ENCODE measurements around the gene NOM1. TPM values are rescaled to one million over a fixed set of nuclear protein-coding genes. Genes with fewer than 3 reads are reported as not detected.
A peak's percentile ranks its signal among the peaks of the same experiment; 100 is the strongest.

Gene NOM1
- polyA plus RNA-seq, 4 donors, result 3.6 to 19.7 (median 7.2) TPM

DNA sequence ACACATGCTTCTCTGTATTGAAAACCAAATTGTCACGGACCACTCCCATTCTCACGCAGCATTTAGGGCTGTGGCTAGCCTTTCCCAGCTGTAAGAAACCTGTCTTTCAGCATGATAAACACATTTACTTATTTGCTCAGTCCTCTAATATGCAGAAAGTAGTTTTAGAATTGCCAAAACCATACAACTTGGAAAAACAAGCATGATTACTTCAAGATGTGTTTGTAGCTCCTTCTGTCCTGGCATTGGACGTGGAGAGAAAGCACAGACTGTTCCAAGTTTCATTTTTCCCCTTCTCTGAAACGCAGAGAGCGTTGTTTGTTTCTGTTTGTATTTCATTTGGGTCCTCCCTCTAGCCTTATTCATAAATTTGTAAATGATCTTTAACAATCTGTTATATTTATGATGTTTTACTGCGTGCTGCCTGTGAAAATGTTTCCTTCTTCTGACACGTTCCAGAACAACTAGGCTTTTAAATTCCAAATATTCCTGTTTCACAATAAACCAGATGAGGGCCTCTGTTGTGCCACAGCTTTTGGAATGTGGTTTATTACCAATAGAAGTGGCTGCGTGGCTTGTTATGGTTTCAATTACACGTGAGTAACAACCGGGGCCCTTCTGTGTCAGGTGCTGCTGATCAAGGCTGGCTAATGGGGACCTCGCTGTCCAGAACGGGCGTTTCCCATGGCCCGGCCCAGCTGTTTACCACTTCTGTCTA lies 34.8 kb downstream of the NOM1 start:
- no peaks in the 10 kb centered on the region for H3K27me3 ChIP-seq (ENCODE audit: control insufficient read depth in 3 of 3, insufficient read depth in 3 of 3, low read length in 3 of 3)
- DNase-seq, result no peak
- H3K27ac ChIP-seq (ENCODE audit: low read depth in 1 of 3, low read length in 2 of 3), result no peak overlapping the region
- peaks cover 0 to 6% of the 10 kb centered on the region in 2 donors for H3K9me3 ChIP-seq (ENCODE audit: control insufficient read depth in 2 of 2, insufficient read depth in 1 of 2, low read depth in 1 of 2, low read length in 1 of 2)
- no peaks in the 10 kb centered on the region for H3K4me1 ChIP-seq (ENCODE audit: control insufficient read depth in 3 of 3, insufficient read depth in 2 of 3, low read depth in 1 of 3, low read length in 2 of 3)
- H3K4me3 ChIP-seq (ENCODE audit: low read depth in 1 of 3, low read length in 3 of 3), result no peak overlapping the region
- FAIRE-seq, result no peak
- WGBS, 3 donors, result 37 to 54% (median 54%) methylated on average over 14 of the region's 14 CpGs
- peaks cover 0 to 10% (median 0%) of the 10 kb centered on the region in 3 donors for H3K36me3 ChIP-seq (ENCODE audit: control insufficient read depth in 3 of 3, insufficient read depth in 2 of 3, low read depth in 1 of 3, low read length in 3 of 3)

- no peak for DNase-seq
- 88 to 91% (median 89%) methylated on average over 26 to 29 of the region's 29 CpGs for WGBS, 3 donors
- FAIRE-seq, result no peak
- no peak overlapping the region for H3K27ac ChIP-seq (ENCODE audit: low read depth in 1 of 3, low read length in 2 of 3)
- no peaks in the 10 kb centered on the region for H3K9me3 ChIP-seq (ENCODE audit: control insufficient read depth in 2 of 2, insufficient read depth in 1 of 2, low read depth in 1 of 2, low read length in 1 of 2)
- H3K27me3 ChIP-seq (ENCODE audit: control insufficient read depth in 3 of 3, insufficient read depth in 3 of 3, low read length in 3 of 3), result no peaks in the 10 kb centered on the region
- no peak overlapping the region for H3K4me3 ChIP-seq (ENCODE audit: low read depth in 1 of 3, low read length in 3 of 3)
- H3K4me1 ChIP-seq (ENCODE audit: control insufficient read depth in 3 of 3, insufficient read depth in 2 of 3, low read depth in 1 of 3, low read length in 2 of 3), result no peaks in the 10 kb centered on the region
- H3K36me3 ChIP-seq (ENCODE audit: control insufficient read depth in 3 of 3, insufficient read depth in 2 of 3, low read depth in 1 of 3, low read length in 3 of 3), result peaks cover 0 to 16% (median 0%) of the 10 kb centered on the region in 3 donors
Observed at GRCh38 chr7:156985101-156985992, 35.8 kb downstream of the NOM1 start.

GRCh38 chr7:156986378-156986777 lies 36.9 kb downstream of the NOM1 start:
- no peak overlapping the region for H3K4me3 ChIP-seq (ENCODE audit: low read depth in 1 of 3, low read length in 3 of 3)
- FAIRE-seq (no peak), DNase-seq (peak in 1 of 2 donors; percentile 43)
- H3K27me3 ChIP-seq (ENCODE audit: control insufficient read depth in 3 of 3, insufficient read depth in 3 of 3, low read length in 3 of 3), result no peaks in the 10 kb centered on the region
- H3K9me3 ChIP-seq (ENCODE audit: control insufficient read depth in 2 of 2, insufficient read depth in 1 of 2, low read depth in 1 of 2, low read length in 1 of 2), result no peaks in the 10 kb centered on the region
- no peaks in the 10 kb centered on the region for H3K4me1 ChIP-seq (ENCODE audit: control insufficient read depth in 3 of 3, insufficient read depth in 2 of 3, low read depth in 1 of 3, low read length in 2 of 3)
- H3K36me3 ChIP-seq (ENCODE audit: control insufficient read depth in 3 of 3, insufficient read depth in 2 of 3, low read depth in 1 of 3, low read length in 3 of 3), result peaks cover 0 to 15% (median 0%) of the 10 kb centered on the region in 3 donors
- no peak overlapping the region for H3K27ac ChIP-seq (ENCODE audit: low read depth in 1 of 3, low read length in 2 of 3)
- WGBS, 3 donors, result 19 to 72% (median 47%) methylated on average over 8 of the region's 8 CpGs

DNA sequence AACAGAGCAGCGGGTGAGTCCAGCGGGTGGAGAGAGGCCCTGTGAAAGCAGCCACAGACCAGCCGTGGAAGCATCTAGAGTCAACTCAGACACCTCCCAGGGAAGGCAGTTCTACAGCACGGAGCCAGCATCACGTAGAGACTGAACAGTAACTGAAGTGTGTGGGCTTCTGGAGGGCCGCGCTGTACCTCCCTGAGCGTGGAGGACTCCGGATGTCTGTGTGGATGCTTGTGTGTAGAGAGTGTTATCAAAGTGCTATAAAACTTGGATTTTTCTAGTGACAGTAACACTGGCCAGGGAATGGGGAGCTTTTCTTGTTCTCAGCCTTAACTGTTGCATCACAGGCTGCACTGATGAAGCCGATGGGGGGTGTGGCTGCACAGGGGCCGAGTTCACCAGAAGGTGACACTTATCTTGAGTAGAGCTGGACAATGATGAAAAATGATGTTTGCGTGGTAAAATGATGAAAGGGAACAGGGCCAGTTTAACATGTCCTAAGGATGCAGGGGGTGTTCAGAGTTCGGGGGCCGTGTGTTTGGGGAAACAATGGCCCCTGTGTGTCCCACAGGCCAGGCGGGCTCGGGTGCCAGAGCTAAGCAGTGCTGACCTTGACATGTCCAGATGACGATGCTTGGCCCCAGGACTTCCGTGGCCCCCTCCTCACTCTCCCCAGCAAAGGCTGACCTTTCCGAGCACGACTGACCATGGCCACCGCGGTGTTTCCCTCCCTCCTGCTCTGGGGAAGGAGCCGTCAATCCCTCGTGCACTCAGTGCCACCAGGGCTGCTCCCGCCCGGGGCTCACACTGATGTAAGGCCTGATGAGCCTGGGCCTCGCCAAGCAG lies 39.1 kb downstream of the NOM1 start:
- H3K27ac ChIP-seq (ENCODE audit: low read depth in 1 of 3, low read length in 2 of 3), result no peak overlapping the region
- no peaks in the 10 kb centered on the region for H3K4me1 ChIP-seq (ENCODE audit: control insufficient read depth in 3 of 3, insufficient read depth in 2 of 3, low read depth in 1 of 3, low read length in 2 of 3)
- H3K36me3 ChIP-seq (ENCODE audit: control insufficient read depth in 3 of 3, insufficient read depth in 2 of 3, low read depth in 1 of 3, low read length in 3 of 3), result peaks cover 0 to 13% (median 0%) of the 10 kb centered on the region in 3 donors
- H3K9me3 ChIP-seq (ENCODE audit: control insufficient read depth in 2 of 2, insufficient read depth in 1 of 2, low read depth in 1 of 2, low read length in 1 of 2), result no peaks in the 10 kb centered on the region
- DNase-seq (no peak), FAIRE-seq (no peak)
- H3K27me3 ChIP-seq (ENCODE audit: control insufficient read depth in 3 of 3, insufficient read depth in 3 of 3, low read length in 3 of 3), result no peaks in the 10 kb centered on the region
- no peak overlapping the region for H3K4me3 ChIP-seq (ENCODE audit: low read depth in 1 of 3, low read length in 3 of 3)
- WGBS, 3 donors, result 82 to 89% (median 85%) methylated on average over 27 of the region's 27 CpGs

DNA sequence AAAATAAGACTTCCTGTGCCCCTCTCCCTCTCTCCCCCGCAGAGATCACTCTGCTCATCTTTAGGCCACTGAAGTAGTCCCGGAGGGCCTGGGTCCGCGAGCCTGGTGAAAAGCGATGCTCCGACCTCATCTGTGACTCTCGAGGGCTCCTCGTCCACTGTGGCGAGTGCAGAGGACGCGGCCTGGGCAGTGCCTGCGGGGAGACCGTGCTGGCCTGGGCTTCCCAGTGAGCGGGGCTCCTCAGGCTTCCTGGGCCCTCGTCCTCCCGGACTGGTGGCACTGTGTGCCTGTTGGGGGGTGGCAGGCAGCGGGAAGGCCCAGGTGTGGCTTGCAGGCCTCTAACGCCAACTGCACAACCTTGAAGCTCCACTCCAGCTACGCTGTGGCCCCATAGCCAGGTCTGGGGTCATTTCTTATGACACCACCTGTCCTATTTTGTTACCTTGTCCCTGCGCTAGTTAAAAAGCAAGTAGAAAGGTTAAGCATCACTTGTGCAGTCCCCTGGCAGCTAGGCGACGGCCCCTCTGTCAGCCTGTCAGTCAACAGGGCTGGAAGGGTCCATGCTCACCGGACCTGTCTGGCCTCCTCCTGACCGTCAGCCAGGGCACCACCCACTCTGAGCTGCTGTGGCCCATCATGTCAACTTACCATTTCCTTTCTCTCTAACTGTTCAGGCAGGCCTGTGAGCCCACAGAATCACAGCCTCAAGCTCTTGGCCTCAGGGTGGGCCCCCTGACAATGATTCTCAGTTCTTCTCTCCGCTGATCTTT lies 40.4 kb downstream of the NOM1 start:
- peaks cover 0 to 13% (median 0%) of the 10 kb centered on the region in 3 donors for H3K36me3 ChIP-seq (ENCODE audit: control insufficient read depth in 3 of 3, insufficient read depth in 2 of 3, low read depth in 1 of 3, low read length in 3 of 3)
- no peaks in the 10 kb centered on the region for H3K9me3 ChIP-seq (ENCODE audit: control insufficient read depth in 2 of 2, insufficient read depth in 1 of 2, low read depth in 1 of 2, low read length in 1 of 2)
- H3K4me1 ChIP-seq (ENCODE audit: control insufficient read depth in 3 of 3, insufficient read depth in 2 of 3, low read depth in 1 of 3, low read length in 2 of 3), result no peaks in the 10 kb centered on the region
- DNase-seq, result no peak
- H3K4me3 ChIP-seq (ENCODE audit: low read depth in 1 of 3, low read length in 3 of 3), result no peak overlapping the region
- H3K27me3 ChIP-seq (ENCODE audit: control insufficient read depth in 3 of 3, insufficient read depth in 3 of 3, low read length in 3 of 3), result no peaks in the 10 kb centered on the region
- WGBS, 3 donors, result 90 to 94% (median 93%) methylated on average over 25 of the region's 25 CpGs
- FAIRE-seq, result no peak
- H3K27ac ChIP-seq (ENCODE audit: low read depth in 1 of 3, low read length in 2 of 3), result no peak overlapping the region

DNA sequence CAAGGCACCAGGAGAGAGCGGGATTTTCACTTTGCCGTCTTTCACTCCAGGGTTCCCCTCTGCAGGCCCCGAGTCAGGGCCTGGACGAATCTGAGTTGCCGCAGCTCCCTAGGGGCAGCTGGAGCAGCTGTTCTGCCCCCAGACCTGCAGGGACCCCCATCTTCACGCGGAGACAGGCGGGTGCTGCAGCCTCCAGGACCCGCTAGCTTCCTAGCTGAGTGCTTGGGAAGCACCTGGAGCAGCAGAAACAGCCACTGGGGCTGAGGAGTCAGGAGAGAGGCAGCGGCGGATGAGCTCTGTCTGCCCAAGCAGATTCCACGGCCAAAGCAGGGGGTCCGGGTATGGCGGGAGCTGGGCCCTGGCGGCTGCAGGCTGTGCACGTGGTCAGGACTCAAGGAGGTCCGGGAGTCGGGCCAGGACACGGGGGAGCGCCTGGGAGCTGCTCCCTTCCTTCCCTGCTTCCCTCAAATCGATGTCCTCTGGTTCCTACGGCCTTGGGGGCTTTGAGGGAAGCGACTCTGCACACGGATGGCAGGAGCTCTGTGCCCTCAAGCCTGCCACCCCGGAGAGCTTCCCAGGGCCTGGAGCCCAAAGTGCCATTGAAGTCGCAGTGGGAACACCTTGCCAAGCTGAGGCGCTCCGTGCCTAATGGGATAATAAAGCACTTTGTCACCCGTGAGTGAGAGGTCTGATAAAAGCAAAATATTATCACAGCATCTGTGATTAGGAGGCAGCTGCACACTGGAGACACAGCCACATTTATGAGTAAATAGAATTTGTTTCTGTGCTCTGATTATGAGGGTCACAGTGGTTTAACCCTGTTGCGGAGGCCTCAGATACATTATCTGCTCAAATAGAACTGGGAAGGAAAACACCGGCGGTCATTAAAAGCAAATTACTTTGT lies 43.8 kb downstream of the NOM1 start:
- peaks cover 0 to 13% (median 0%) of the 10 kb centered on the region in 3 donors for H3K36me3 ChIP-seq (ENCODE audit: control insufficient read depth in 3 of 3, insufficient read depth in 2 of 3, low read depth in 1 of 3, low read length in 3 of 3)
- peaks cover 0 to 4% of the 10 kb centered on the region in 2 donors for H3K9me3 ChIP-seq (ENCODE audit: control insufficient read depth in 2 of 2, insufficient read depth in 1 of 2, low read depth in 1 of 2, low read length in 1 of 2)
- H3K27ac ChIP-seq (ENCODE audit: low read depth in 1 of 3, low read length in 2 of 3), result no peak overlapping the region
- peaks cover 0 to 7% (median 0%) of the 10 kb centered on the region in 3 donors for H3K27me3 ChIP-seq (ENCODE audit: control insufficient read depth in 3 of 3, insufficient read depth in 3 of 3, low read length in 3 of 3)
- H3K4me1 ChIP-seq (ENCODE audit: control insufficient read depth in 3 of 3, insufficient read depth in 2 of 3, low read depth in 1 of 3, low read length in 2 of 3), result no peaks in the 10 kb centered on the region
- DNase-seq, result peak; percentile 50 to 73
- 29 to 42% (median 34%) methylated on average over 32 of the region's 32 CpGs for WGBS, 3 donors
- FAIRE-seq, result no peak
- H3K4me3 ChIP-seq (ENCODE audit: low read depth in 1 of 3, low read length in 3 of 3), result no peak overlapping the region

DNA sequence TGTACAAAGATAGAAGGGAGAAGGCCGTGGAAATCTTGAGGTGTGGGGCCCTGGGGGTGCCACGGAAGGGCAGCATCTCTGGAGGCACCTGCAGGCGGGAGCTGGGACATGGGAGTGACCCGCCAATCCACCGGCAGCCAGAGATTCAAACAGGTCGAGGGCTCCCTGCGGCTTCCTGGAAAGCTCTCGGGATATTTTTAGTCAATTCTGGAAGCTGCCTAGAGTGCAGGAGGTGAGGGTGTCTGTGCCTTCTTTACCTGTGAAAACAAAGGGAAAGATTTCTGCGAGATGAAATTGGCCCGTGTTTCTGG lies 44.4 kb downstream of the NOM1 start:
- Histone ChIP-seq H3K4me1 (ENCODE audit: control insufficient read depth in 3 of 3, insufficient read depth in 2 of 3, low read depth in 1 of 3, low read length in 2 of 3) (peaks cover 0 to 2% (median 0%) of the 10 kb centered on the region in 3 donors), H3K36me3 (ENCODE audit: control insufficient read depth in 3 of 3, insufficient read depth in 2 of 3, low read depth in 1 of 3, low read length in 3 of 3) (peaks cover 0 to 10% (median 0%) of the 10 kb centered on the region in 3 donors), H3K9me3 (ENCODE audit: control insufficient read depth in 2 of 2, insufficient read depth in 1 of 2, low read depth in 1 of 2, low read length in 1 of 2) (peaks cover 0 to 4% of the 10 kb centered on the region in 2 donors), H3K27ac (ENCODE audit: low read depth in 1 of 3, low read length in 2 of 3) (no peak overlapping the region), H3K4me3 (ENCODE audit: low read depth in 1 of 3, low read length in 3 of 3) (no peak overlapping the region), H3K27me3 (ENCODE audit: control insufficient read depth in 3 of 3, insufficient read depth in 3 of 3, low read length in 3 of 3) (peaks cover 0 to 7% (median 0%) of the 10 kb centered on the region in 3 donors)
- no peak for FAIRE-seq
- peak in 1 of 2 donors; percentile 45 for DNase-seq
- 14 to 55% (median 31%) methylated on average over 10 of the region's 10 CpGs for WGBS, 3 donors

All from small intestine (tissue), 7 donors.